Activated CD4-positive, alpha-beta T cell treated with anti-CD3 and anti-CD28 coated beads for 24 hours (primary cell): ENCODE measurements around the gene UBAP1.
"Not testable (repeated sequence)": the region's sequence is repeated elsewhere in the genome, so short reads cannot be mapped to it uniquely, and the experiment has no call there.

Source experiments
- DNase-seq, 2 donors: peaks; one replicate each; pipeline ENCODE4 v3.0.0-alpha.2; 2020; ENCODE audit warnings: low read depth in 2 of 2

The UBAP1 gene

DNA sequence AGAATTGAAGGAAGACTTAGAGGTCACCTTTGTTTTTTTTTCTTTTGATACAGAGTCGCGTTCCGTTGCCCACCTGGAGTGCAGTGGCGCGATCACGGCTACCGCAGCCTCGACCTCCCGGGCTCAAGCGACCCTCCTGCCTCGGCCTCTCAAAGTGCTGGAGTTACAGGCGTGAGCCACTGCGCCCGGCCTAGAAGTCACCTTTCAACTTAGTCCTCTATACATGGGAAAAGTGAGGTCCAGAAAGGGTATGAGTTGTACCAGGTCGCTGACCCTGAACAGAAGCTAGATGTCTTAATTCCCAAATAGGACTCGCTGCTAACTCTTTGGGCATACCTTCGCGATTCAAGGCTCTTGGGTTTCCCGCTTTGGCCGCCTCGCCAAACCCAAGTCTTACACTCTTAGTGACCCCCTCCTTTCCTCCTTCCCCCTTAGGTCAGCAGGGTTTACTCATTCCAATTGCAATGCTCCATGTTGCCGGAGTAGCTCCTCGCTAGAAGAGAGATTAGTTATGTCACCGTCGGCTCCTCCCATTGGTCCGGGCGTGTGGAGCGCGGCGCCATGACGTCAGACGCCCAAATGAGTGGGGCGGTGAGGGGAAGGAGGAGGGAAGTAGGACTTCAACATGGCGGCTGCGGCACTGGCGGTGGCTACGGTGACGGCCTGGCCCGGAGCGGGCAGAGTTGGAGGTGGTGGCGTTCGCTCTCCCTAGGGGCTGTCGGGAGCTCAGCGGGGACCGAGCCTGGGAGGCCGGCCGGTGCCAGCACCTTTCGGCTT, at the start of gene UBAP1:
UBAP1 (plus strand) TSS at position 608 of the 777 bp plus-strand sequence. CDS start 41,872 bp downstream, outside the sequence.
- peak; percentile 89 to 91 for DNase-seq

DNA sequence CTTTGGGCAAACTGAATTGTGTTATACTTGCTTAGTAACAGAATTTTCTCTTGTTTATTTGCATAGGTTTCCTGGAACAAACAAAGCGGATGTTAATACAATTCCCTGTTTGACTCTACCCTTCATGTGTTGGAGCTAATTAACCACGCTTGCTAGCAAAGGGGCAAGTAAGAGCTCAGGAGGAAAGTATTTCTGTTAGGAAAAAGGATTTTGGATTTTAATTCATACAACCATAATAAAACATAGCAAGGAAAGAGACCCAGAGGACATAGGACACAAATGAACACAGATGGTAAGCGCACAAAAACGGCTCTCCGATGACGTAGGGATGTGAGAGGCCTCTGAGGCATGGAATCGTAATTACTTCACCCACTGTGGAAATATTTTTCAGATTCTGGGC, 47.3 kb upstream of the UBAP1 start:
- DNase-seq = no peak

DNA sequence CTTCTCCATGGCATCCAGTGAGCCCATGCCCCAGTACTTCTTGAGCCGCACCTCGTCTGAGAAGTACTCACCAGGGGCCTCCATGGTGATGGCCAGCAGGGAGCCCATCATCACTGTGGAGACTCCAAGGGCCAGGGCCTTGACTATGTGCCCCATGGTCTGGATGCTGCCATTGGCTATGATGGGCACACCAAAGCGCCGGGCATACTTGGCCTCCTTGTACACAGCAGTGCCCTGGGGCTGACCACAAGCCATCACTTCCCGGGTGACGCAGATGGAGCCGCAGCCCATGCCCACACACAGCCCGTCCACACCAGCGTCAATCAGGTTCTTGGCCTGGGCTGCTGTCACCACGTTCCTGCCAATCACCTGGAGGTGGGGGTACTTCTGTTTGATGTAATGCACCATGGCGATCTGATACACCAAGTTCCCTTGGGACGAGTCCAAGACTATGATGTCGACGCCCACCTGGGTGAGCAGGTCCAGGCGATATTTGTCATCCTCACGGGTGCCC, 45.4 kb upstream of the UBAP1 start:
- DNase-seq = no peak

DNA sequence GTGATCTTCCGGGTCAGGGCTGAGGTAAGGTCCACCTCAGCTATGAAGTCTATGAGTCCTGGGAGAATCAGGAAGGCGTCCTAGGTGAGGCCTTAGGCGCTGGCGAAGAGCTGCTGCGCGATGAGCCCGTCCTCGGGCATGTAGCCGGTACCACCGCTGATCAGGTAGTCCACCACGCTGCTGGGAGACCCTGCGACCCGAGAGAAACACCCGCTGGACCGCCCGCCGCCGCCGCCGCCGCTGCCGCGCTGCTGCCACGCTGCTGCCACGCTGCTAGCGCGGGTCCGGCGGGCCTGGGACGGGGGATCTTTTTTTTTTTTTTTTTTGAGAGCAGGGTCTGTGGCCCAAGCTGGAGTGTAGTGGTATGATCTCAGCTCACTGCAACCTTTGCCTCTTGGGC, 44.3 kb upstream of the UBAP1 start:
- no peak for DNase-seq

DNA sequence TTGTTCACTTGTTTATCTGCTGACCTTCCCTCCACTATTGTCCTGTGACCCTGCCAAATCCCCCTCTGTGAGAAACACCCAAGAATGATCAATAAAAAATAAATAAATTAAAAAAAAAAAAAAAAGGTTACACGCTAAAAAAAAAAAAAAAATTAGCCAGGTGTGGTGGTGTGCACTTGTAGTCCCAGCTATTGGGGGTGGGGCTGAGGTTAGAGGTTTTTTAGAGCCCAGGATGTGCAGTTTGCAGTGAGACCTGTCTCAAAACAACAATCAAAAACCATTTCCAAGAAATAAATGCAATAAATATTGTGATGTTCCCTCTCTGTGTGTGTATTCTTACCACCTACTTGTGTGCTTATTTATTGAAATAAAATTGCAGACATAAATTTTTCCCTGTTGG, 40.2 kb upstream of the UBAP1 start:
- DNase-seq = not testable (repeated sequence)

DNA sequence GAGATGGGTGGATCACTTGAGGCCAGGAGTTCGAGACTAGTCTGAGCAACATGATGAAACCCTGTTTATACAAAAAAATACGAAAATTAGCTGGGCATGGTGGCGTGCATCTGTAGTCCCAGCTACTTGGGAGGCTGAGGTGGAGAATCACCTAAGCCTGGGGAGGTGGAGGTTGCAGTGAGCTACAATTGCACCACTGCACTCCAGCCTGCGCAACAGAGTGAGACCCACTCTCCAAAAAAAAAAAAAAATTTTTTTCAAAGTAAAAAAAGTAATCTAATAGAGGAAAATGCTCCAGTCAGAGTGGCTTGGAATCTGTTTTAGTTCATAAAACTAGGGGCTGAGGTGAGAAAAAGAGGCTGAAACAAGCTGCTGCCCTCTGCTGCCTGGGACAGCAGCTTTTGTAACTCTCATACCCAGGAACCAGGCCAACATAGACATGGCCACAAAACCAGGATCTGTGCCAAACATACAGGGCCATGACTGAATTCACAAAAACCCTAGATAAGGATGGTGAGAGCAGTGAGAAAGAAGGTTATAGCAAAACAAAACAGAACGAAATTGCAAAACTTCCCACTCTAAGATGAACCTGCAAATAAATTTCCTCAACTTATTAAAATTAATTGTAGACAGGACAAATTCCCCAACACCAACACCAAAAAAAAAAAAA, 39.2 kb upstream of the UBAP1 start:
- no peak for DNase-seq

DNA sequence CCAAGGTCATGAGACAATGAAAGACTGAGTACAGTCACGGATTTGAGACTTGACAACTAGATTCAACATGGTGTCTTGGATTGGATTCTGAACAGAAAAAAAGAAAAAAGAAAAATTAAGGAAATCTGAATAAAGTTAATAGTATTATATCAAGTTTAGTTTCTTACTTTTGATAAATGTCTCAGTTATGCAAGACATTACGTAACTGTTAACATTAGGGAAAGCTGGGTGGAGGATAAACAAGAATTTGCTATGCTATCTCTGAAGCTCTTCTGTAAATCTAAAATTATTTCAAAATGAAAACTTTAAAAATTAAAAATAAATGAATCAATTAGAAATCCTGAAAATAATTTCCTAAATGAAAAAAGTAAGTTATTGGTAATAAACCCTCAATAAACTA, 38.0 kb upstream of the UBAP1 start:
- DNase-seq = no peak

DNA sequence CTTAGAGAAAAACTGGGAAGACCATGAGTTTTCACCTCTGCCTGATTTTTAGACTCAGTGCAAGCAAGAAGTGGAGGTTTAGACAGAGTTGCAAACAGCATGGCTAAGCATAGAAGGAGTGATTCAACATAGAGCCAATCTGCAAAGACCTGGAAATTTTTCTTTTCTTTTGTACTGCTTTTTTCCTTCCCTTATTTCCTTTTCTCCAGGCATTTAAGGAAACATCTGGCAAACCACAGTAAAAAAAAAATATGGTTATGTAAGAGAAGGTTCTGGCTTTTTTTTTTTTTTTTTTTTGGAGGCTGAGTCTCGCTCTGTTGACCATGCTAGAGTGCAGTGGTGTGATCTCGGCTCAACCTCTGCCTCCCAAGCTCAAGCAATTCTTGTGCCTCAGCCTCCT, 35.7 kb upstream of the UBAP1 start:
- DNase-seq = no peak

DNA sequence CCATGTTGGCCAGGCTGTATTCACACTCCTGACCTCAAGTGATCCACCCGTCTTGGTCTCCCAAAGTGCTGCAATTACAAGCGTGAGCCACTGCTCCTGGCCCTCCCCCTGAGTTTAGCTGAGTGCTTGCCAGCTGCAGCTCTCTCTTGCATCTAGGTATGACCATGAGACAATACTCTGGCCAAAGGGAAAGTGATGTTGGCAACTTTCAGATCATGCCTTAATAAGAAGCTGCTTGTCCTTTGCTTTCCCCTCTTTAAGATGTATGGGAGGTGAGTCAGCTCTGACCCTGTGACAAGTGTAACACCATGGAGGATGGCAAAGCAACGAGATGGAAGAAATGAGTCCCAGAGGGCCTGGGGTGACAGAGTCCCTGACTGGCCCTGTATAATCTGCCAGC, 33.7 kb upstream of the UBAP1 start:
- DNase-seq = no peak

DNA sequence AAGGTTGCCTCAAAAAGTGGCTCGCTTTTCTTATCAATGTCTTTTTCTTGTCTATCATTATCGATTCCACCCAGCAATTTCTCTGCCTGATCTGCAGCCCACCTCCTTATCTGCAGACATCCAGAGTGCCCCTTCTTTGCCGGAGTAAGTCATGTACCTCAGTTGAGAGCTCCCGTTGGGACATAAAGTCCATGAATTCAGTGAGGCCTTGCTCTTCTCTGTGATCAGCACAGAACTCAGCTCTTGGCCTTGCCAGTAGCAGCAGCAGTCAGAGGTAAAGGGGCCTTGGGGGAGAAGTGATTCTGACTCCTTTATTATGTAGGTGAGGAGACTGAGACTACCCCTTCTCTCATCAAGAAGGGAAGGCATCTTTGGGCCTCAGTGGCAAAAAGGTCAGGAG, 27.4 kb upstream of the UBAP1 start:
- no peak for DNase-seq

DNA sequence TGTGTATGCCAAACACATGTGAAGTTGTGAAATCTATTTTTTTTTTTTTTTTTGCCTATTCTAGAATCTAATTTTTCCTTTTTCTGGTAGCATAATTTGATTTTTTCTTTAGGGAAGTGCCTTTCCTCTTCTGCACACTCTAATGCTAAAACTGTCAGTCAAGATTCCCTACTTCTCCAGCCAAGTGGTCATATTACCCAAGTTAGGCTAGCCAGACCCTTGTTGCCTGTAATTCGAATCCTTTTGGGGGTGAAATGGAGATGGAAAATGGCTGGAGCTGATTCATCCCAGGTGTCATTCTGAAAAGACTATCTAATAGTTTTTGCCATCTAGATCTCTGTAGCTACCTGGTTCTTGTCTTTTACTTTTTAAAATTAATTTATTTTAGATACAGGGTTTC, 24.8 kb upstream of the UBAP1 start:
- DNase-seq = no peak

DNA sequence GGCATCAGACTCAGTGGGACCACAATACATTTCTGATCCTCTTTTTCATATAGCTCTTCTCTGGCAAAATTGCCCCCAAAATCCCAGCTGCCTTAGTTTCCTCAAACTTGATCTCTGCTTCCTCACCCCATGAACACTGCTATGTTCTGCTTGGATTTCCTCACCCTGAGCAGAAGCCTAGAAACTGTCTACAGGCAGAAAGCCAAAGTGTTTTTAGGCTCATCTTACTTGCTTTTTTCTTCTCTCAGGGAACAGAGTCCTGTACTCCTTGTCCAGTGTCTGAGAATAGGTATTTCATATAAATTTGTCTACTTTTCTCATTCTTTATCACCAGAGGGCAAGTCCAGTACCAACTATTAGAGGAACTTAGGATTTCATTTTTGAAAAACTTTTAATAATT, 21.5 kb upstream of the UBAP1 start:
- no peak for DNase-seq

DNA sequence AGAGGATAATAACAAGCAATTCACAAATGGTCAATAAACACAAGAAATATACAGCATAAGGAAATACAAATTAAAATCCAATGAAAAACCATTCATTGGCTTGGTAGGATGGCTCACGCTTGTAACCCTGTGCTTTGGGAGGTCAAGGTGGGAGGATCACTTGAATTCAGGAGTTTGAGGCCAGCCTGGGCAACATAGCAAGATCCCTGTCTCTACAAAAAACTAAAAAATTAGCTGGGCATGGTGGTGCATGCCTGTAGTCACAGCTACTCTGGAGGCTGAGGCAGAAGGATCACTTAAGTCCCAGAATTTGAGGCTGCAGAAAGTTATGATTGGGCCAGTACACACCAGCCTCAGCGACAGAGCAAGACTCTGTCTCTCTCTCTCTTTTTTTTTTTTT, 20.9 kb upstream of the UBAP1 start:
- no peak for DNase-seq

DNA sequence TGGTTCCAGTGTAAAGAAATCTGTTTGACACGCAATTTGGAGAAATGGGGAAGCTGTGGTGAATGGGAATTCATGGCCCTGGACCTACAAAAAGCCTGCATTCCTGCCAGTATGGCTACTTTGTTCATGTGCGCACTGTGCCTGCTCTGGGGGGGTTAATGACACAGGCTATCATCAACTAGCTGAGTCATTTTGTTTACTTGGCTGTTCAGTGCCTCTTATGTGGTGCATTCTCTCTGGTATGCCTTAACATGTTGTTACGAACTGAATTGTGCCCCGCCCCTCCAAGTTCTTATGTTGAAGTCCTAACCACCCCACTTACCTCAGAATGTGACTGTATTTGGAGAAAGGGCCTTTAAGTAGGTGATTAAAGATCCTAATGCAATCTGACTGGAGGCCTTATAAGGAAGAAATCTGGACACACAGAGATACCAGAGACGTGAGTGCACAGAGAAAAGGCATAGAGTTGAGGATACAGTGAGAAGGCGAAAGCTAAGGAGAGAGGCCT, 20.4 kb upstream of the UBAP1 start:
- no peak for DNase-seq

DNA sequence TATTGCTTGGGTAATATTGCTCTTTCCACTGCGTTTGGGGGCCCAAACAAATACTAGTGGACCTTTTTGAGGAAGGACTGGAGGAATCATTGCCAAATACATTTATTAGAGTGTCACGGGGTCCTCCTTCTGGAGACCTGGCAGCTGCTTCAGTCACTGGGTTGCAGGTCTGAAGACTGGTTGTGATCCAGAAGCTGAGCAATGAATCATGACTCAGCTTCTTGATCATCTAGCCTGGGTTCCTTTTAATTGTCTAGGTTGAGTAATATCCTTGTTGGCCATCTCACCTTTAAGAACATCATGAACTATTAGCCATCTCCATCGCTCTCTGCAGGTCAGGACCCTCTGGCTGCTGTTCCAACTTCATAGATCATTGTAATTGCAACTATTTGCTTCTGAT, 15.4 kb upstream of the UBAP1 start:
- no peak for DNase-seq

DNA sequence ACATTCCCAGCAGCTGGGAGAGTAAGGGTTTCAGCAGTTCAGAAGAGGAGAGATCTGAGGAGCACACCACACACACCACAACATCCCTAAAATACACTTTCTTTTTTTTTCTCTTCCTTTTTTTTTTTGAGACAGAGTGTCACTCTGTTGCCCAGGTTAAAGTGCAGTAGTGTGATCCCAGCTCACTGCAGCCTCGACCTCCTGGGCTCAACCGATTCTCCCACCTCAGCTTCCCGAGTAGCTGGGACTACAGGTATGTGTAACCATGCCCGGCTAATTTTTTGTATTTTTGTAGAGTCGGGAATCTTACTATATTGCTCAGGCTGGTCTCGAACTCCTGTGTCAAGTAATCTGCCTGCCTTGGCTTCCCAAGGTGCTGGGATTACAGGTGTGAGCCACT, 9.7 kb upstream of the UBAP1 start:
- DNase-seq = no peak

DNA sequence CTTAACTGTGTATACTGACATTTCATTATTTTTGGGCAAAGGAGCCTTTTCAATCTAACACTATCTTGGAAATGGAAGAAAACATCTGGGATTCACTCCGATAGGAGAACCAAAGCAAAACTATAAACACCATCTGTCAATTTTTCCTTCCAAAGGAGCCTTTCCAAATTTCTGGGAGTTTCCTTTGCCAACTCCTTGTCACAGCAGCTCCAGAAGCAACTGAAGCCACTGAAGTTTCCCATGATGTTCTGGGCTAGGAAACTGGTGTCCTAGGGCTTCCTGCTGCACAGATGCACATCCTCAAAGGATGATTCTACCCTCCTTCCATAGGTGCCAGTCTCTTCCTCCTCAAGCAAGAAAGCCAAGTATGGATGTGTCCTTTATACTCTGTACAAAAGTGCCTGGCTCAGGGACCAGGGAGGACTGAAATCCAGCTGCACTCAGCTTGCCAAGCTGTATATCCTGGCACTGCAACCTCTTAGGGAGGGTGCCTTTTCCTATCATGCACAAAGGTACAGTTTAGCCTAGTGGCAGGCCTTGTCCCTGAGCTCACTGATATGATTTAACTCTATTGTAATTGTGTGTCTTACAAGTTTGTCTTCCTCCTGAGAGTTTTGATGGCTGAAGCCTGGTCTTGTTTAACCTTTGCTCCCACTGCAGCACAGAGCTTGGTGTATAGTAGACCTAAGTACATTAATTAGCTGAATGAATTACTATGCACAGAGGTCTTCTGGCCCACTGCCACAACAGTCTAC, 8.4 kb upstream of the UBAP1 start:
- no peak for DNase-seq

DNA sequence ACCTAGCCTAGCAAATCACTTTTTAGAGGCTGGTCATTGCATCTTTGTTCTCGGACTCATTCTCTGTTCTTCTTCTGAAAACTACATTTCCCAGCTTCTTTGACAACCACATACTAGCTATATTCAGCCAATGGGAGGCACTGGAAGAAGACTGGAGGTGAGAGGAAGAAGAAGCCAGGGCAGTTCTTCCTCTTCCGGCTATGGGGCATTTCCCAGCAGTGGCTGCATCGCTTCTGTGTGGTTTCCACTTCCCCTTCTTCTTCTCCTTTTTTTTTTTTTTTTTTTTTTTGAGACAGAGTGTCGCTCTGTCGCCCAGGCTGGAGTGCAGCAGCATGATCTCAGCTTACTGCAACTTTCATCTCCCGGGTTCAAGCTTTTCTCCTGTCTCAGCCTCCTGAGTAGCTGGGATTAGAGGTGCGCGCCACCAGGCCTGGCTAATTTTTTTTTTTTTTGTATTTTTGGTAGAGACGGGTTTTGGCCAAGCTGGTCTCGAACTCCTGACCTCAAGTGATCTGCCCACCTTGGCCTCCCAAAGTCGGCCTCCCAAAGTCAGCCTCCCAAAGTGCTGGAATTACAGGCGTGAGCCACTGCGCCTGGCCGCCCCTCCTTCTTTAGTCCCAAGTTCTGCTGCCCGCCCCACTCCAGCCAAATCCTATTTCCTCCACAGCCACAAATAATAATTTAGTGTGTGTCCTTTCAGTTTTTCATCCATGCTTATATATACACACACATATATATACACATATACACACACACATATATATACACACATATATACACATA, 6.9 kb upstream of the UBAP1 start:
- no peak for DNase-seq

DNA sequence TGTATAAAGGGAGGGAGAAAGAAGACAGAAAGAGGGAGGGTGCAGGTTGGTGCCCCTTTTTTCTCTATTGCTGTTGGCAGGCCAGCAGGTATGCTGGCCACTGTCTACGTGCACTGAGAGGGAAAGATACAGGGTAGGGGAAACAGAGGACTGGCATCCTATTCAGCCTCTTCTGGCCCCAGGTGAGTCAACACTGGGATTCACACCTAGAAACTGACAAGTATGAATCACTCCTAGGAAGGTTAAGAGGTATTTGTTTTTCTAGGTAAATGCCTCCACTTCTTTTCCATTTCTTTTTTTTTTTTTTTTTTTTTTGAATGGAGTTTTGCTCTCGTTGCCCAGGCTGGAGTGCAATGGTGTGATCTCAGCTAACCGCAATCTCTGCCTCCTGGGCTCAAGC, 2.8 kb upstream of the UBAP1 start:
- DNase-seq = no peak

DNA sequence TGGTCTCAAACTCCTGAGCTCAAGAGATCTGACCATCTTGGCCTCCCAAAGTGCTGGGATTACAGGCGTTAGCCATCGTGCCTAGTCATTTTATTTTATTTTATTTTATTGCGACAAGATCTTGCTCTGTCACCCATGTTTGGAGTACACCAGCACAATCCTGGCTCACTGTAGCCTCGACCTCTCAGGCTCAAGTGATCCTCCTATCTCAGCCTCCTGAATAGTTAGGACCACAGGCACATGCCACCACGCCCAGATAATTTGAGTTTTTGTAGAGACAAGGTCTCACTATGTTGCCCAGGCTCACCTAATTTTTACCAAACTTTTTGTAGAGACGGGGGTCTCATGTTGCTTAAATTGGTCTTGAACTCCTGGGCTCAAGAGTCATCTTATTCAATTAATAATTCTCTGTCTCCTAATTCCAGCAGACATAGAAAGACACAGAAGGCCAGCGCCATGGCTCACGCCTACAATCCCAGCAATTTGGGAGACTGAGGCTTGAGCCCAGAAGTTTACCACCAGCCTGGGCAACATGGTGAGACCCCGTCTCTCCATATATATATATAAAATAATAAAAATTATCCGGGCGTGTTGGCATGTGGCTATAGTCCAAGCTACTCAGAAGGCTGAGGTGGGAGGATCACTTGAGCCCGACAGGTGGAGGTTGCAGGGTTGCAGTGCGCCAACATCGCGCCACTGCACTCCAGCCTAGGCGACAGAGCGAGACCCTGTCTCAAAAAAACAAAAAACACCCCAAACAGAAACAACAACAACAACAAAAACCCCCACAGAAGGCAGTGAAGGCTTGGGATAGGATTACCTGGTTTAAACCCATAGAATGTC, 1.0 kb upstream of the UBAP1 start:
- no peak for DNase-seq
